DMS114 treated with DMSO at 0.1 percent for 48 hours (cell line): ENCODE measurements around the gene PRKCE.
A peak's percentile ranks its signal among the peaks of the same experiment; 100 is the strongest.

ENCODE experiments used
- DNase-seq: peaks from one replicate; lab custom pipeline; 2025; ENCODE audit not compliant: unreplicated experiment; lab: John Stamatoyannopoulos, UW

PRKCE gene

DNA sequence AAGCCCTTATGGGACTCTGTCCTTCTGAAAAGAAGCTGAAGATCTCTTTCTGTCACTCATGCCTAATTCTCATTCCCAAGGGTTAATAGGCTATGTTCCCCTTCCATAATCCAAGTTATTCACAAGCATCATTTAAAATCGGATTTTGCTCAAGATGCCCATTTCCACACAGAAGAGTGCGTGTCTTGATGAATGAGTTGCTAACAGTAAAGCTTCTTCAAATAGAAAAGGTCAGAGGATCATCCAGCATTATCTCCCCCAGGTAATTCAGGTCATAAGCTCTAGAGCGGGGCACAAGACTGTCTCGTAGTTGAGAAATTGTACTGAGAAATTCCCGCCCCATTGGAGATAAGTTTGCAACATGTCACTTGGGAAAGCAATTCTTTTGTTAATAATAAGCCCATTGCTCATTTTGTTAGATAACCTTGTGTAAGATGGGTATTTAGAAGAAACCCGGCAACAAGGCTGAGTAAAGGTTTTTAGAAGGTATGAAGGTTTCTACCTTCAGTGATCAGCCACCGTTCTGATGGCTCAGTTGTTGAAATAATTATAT is 355.1 kb downstream of the PRKCE start:
- no peak for DNase-seq

GRCh38 chr2:46007412-46007811 is 355.9 kb downstream of the PRKCE start:
- DNase-seq = no peak

GRCh38 chr2:46008091-46008870 is 356.8 kb downstream of the PRKCE start:
- DNase-seq = no peak

GRCh38 chr2:46009315-46009714 is 357.8 kb downstream of the PRKCE start:
- DNase-seq = no peak

DNA sequence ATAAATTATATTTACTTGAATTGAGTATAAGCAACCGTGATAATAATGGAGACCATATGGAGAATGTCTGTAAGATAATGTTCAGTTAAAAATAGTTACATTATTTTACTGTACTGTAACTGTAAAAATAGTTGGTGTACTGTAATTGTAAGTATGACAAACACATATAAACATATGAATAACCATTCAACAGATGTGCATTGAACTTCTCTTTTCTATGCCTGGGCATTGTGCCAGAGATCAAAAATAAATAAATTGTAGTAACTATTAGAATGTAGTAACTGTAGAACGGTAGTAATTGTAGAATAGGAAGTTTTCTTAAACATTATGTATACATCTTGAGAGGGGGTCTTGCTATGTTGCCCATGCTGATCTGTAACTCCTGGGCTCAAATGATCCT is 358.3 kb downstream of the PRKCE start:
- no peak for DNase-seq

GRCh38 chr2:46010223-46010924 is 358.9 kb downstream of the PRKCE start:
- no peak for DNase-seq

- peak; percentile 13 for DNase-seq
Measured at GRCh38 chr2:46010925-46011490, 359.5 kb downstream of the PRKCE start.

- DNase-seq = no peak
Measured at GRCh38 chr2:46012618-46013240, 361.3 kb downstream of the PRKCE start.

- DNase-seq = no peak
Measured at GRCh38 chr2:46013726-46014125, 362.3 kb downstream of the PRKCE start.

DNA sequence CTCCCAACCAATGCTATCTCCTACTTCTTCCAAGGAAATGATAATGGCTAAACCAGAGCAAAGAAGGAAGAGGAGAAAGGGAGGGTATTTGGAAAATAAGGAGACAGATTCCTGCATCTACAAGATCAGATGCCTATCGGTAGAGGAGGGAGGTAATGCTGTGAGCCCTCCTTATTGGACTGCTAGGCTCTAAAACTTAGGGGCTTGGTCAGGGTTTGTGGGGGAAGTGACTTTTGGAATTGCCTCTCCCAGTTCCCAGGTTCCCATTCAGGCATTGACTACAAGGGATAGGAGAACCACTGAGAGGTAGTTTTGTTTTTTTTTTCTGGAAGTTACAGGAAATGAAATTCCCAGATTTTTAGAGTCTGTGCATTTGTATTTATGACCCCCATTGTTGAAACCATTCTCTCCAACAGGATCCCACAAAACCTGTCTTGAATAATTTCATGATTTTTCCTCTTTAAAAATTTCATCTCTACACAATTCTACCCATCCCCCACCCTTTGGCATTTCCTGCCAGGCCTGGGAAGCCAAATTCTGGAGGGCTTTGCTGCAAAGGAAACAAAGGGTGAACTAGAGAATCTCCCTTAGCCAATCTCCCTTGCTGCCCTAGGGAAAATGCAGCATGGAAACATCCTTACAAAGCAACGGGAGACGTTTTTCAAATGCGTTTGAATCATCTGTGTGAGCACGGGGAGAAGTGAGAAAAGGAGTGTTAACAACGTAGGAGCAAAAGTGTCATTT is 363.6 kb downstream of the PRKCE start:
- no peak for DNase-seq

GRCh38 chr2:46015671-46016070 is 364.2 kb downstream of the PRKCE start:
- DNase-seq = no peak

DNA sequence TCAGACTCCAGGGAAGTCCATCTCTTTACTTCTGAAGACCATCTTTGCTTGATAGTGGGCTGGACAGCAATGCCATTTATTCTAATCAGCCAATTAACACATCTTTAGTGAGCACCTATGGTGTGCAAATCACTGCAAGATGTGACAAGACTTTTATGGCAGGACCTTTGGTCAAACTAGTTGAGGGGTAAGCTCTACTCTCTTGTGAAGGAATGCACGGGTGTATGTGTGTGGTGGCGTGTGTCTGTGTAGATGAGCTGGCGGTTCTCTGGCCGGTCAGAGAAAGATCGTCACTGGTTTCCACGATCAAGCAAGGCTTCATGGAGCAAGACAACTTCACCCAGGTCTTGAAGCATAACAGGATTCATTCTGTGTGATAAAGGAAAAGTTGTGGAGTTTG is 364.6 kb downstream of the PRKCE start:
- no peak for DNase-seq

DNA sequence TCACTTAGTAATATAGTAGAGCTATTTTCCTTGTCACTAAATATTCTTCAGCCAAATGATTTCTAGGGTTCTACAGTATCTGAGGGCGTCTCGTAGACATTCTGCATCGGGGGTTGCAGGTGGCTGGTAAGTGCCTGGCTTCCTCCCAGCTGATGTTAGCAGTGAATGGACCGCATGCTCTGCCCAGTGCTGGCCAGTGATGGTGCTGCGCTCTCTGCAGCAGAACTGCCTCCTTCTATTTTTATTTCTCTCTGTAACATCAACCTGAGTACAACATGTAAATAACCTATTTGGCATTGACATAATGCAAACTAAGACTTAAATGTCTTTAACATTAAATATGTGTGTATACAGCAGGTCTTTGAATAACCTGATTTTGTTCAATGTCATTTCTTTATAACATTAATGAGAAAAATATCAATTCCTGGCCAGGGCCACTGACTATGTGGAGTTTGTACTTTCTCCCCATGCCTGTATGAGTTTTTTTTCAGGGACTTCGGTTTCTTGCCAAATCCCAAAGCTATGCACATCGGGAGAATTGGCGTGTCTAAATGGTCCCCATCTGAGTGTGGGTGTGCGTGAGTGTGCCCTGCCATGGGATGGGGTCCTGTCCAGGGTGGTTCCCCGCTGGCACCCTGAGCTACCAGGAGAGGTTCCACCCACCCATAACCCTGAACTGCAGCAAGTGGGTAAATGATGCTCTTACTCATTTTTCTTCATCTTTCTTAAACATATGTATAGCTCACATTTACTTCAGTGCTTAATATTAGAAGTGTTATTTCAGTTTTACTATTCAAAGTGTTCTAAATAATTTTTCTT is 367.5 kb downstream of the PRKCE start:
- no peak for DNase-seq

DNA sequence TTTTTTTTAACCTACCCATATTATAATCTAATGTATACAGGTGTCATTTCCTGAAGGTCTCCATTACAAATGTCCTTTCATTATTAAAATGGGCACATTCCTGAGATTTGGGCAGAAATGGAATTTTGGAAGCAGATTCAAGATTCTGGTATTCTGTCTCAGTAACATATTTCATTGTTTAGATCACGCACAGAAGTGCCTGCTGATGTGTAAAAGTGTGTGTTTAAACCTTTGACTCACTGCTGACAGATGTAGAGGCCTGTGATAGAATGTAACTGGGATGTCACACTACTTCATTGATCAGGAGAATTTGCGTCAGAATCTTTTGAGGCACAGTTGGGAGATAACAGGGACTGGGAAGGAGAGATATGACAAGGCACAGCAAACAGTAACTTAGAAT is 368.9 kb downstream of the PRKCE start:
- DNase-seq = no peak

- no peak for DNase-seq
Measured at GRCh38 chr2:46023165-46023854, 371.8 kb downstream of the PRKCE start.

DNA sequence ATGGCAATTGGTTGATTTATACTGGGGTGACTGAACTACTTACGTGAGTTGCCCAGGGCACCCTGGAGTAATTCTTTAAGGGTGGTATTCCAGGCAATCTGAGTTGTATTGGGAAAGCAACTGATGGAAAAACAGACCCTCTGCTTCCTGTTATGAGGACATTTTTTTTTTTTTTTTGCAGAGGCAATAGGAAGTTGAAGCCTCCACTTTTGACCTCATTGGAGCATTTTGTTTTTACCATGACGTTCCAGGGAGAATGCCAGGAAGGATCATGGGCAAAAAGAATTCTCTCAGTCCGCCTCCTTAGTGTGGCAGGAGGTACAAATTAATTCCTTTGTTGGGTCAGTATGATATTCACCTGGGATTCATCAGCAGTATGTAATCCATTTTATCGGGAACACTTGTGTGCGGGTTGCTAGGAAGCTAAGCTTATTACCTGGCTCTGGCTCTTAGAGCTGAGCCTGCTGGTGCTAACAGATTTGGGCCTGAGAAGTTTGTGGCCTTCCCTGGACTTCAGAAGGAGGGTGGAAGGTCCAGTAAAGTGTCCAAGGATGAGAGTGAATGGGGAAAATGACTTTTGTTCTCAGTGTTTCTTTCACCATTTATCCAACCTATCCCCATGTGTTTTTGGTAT is 372.8 kb downstream of the PRKCE start:
- DNase-seq = no peak

- DNase-seq = no peak
Measured at GRCh38 chr2:46025081-46025480, 373.6 kb downstream of the PRKCE start.

DNA sequence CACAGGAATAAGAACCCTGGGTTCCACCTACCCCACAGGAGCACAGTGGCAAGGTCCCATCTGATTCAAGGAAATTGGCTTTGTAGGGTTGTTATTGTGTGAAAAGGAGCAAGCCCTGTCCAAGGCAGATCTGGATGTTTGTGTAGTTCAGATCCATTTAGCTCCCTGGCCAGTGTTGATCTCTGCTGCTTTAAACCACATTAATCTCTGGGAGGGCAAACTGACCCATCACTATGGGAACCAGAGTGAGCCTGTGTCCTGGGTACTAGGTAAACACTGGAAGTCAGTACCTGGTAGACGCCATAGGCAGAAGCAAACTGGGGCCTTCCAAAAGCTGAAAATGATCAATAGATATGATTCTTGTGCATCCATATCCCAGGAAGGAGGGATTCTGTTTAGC is 374.2 kb downstream of the PRKCE start:
- no peak for DNase-seq

DNA sequence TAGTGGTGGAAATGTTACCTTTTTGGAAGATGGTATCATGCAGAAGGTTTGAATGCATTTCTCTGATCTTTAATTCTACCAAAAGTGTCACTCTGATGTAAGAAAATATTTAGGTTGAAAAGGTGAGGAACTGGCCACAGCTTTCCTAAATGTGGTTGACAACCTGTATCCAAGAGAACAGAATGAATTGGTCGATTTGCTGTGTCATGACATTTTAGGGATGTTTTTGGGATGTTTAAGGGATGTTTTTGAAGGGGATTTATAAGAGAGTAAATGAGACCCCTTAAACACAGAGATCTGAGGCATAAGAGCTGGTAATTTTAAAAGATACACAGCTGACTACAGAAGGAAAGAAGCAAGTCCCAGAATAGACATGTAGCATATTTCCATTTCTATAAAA is 375.0 kb downstream of the PRKCE start:
- no peak for DNase-seq
